Testis (tissue), 3 donors: Measurements from ENCODE around the gene SLC4A3. TPM values are rescaled to one million over a fixed set of nuclear protein-coding genes. Genes with fewer than 3 reads are reported as not detected.
"Not testable (repeated sequence)": the region's sequence is repeated elsewhere in the genome, so short reads cannot be mapped to it uniquely, and the experiment has no call there.

Experiments used
- DNase-seq: peaks from one replicate; pipeline ENCODE4 v3.0.0-alpha.2; 2019
- H3K27ac ChIP-seq, 2 donors: fragments of 200-600 bp; sonication (generic); one replicate each; pipeline ENCODE4 v1.5.1; 2019
- H3K27me3 ChIP-seq: fragments of 200-600 bp; sonication (generic); one replicate; pipeline ENCODE4 v1.5.1; 2019
- H3K36me3 ChIP-seq: fragments of 200-600 bp; sonication (generic); one replicate; pipeline ENCODE4 v1.5.1; 2017; ENCODE audit warnings: low read depth; ENCODE audit errors: missing control alignments
- H3K4me1 ChIP-seq: fragments of 200-600 bp; sonication (generic); one replicate; pipeline ENCODE4 v1.5.1; 2019
- H3K4me3 ChIP-seq, 2 donors: fragments of 200-600 bp; sonication (generic); one replicate each; pipeline ENCODE4 v1.5.1; 2017 to 2019
- H3K9me3 ChIP-seq: fragments of 200-600 bp; sonication (generic); one replicate; pipeline ENCODE4 v1.5.1; 2017
- POLR2A ChIP-seq: fragments of 450-650 bp; IDR thresholded peaks from one replicate; pipeline ENCODE4 v1.6.1; 2017; ENCODE audit warnings: antibody characterized with exemption, mild to moderate bottlenecking, moderate library complexity
- WGBS, 2 donors: methylation state at CpG; one replicate each; pipeline ENCODE4 v1.1.5; 2018; 5-methylcytosine and 5-hydroxymethylcytosine counted together
- intact Hi-C: fragments of 100-400 bp; cut with DNase I; formaldehyde crosslinking; loops from one replicate; pipeline ENCODE4 v1.15.1; 2023; ENCODE audit warnings: low total_unique reads
- polyA plus RNA-seq: library from polyadenylated mRNA; stranded (reverse); fragments of 350-450 nt; fragmentation: Illumina TruSeq; extraction: RNeasy Lipid Tissue Mini Kit (QIAGEN cat#74804); gene quantifications from one replicate; pipeline ENCODE4 v1.2.3, GENCODE V29; 2014; ENCODE audit warnings: low read depth, low replicate concordance; ENCODE audit not compliant: insufficient read depth
- total RNA-seq, 2 donors: library from RNA; depleted of rRNA; stranded (reverse); fragments of >200 nt; gene quantifications; one replicate each; pipeline ENCODE4 v1.2.3, GENCODE V29; 2016
- TF ChIP-seq, protein P1 (sequence below), 3 experiments: fragments of 450-650 bp in 2 of 3; fragments of 200-600 bp in 1 of 3; sonication (generic) in 1 of 3; IDR thresholded peaks; one replicate each; pipeline ENCODE4 v1.5.1; 2016 to 2019; ENCODE audit warnings: antibody characterized with exemption in 3 of 3, mild to moderate bottlenecking in 2 of 3, moderate library complexity in 1 of 3

SLC4A3 gene
- total and polyA plus RNA-seq, 3 donors from 2014 or later: 15.1 to 44.3 (median 31.3) TPM

DNA sequence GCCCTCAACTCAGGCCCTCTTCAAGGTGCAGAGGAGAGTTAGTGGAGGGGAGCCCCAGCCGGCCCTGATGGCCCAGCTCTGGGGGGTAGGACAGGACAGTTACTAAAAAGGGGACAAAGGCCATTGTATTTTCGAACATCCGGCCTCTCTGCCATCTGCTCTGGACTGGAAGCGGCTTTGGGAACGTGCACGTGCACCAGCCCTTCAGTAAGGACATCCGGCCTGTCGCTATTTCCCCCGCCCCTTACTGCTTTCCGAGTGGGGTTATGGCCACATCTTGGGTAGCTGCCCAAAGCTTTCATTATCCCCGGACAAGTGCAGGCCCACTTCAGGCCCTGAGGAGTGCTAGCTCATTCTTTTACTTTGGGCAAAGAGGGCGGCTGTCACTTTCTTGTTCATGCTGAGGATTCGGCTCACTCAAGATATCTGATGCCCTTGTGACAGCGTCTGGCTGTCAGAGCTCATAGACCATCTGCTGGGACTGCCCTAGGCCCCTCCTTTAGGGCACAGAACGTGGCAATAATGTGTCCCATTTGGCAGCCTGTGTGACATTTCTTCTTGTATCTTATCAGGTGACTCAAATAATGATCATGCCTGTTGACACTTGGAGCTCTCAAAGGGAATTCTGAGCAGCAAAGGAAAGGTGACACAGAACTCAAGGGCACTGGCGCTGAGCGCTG, 17.5 kb downstream of the SLC4A3 start:
- Histone ChIP-seq H3K27ac (no peak overlapping the region), H3K4me1 (peaks cover 45% of the 10 kb centered on the region), H3K36me3 (no peaks in the 10 kb centered on the region), H3K9me3 (no peaks in the 10 kb centered on the region), H3K27me3 (no peaks in the 10 kb centered on the region), H3K4me3 (no peak overlapping the region)
- WGBS, 2 donors: 49 to 61% methylated on average over 17 of the region's 17 CpGs
- DNase-seq: no peak
- intact Hi-C loops: loop anchor here (5.0 kb wide), 1 partner anchor 243 kb away; no protein-coding TSS in a partner anchor
- TF ChIP-seq POLR2A: no peak

DNA sequence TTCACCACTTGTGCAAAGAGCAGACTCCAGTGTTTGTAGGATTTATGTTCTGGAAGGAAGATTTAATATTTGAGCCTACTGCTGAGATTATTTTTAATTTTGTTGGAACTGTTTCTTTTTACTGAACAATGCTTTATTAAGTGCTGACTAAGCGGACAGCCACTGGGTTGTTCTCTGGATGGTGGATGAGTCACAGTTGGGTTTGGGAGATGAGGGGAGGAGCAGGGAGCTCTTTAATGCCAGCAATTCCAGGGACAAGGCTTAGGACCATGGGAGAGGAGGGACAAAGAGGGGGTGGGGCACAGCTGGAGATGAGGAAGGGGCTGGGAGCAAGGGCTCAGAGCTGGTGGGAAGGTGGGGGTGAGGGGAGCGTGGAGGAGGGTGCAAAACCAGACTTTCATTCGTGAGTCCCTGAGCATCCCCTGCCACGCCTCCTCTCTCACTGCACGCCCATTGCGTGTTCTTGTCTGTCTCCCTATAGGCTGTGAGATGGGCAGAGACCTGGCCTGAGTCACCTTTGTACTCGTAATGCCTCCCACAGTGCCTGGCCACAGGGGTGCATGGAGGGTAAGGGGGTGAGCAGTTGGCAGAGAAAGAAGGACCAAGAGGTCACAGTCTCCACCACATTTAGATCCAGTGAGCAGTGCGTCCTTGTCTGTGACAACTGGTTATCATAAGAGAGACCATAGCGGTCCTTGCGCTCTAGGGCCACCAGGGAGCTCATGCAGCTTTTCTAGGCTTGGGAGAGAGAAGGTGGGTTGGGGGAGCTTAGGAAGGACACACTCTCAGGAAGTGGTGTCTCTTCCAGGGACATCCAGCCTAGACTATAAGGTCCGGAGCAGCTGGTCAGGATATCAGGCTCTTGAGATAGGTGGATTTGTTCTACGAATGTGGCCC, 18.4 kb downstream of the SLC4A3 start:
- Histone ChIP-seq H3K27ac (no peak overlapping the region), H3K9me3 (no peaks in the 10 kb centered on the region), H3K4me3 (no peak overlapping the region), H3K4me1 (peaks cover 45% of the 10 kb centered on the region), H3K36me3 (no peaks in the 10 kb centered on the region), H3K27me3 (no peaks in the 10 kb centered on the region)
- WGBS, 2 donors: 79 to 84% methylated on average over 12 of the region's 12 CpGs
- no peak for DNase-seq
- intact Hi-C loops: no loop called here
- no peak for TF ChIP-seq POLR2A

- WGBS, 2 donors: 73 to 94% methylated on average over 2 of the region's 2 CpGs
- DNase-seq: no peak
- Histone ChIP-seq H3K4me3 (no peak overlapping the region), H3K36me3 (no peaks in the 10 kb centered on the region), H3K9me3 (no peaks in the 10 kb centered on the region), H3K27ac (no peak overlapping the region), H3K27me3 (no peaks in the 10 kb centered on the region), H3K4me1 (peaks cover 29% of the 10 kb centered on the region)
- intact Hi-C loops: no loop called here
- TF ChIP-seq, protein P1, sequence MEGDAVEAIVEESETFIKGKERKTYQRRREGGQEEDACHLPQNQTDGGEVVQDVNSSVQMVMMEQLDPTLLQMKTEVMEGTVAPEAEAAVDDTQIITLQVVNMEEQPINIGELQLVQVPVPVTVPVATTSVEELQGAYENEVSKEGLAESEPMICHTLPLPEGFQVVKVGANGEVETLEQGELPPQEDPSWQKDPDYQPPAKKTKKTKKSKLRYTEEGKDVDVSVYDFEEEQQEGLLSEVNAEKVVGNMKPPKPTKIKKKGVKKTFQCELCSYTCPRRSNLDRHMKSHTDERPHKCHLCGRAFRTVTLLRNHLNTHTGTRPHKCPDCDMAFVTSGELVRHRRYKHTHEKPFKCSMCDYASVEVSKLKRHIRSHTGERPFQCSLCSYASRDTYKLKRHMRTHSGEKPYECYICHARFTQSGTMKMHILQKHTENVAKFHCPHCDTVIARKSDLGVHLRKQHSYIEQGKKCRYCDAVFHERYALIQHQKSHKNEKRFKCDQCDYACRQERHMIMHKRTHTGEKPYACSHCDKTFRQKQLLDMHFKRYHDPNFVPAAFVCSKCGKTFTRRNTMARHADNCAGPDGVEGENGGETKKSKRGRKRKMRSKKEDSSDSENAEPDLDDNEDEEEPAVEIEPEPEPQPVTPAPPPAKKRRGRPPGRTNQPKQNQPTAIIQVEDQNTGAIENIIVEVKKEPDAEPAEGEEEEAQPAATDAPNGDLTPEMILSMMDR (IDR thresholded peaks at IDR 0.05): no peak
- TF ChIP-seq POLR2A: no peak
Measured at GRCh38 chr2:219648176-219648575, 20.7 kb downstream of the SLC4A3 start.

- no peak for TF ChIP-seq POLR2A
- TF ChIP-seq, protein P1 (IDR thresholded peaks at IDR 0.05): no peak
- H3K36me3 ChIP-seq: no peaks in the 10 kb centered on the region
- no peaks in the 10 kb centered on the region for H3K9me3 ChIP-seq
- no peaks in the 10 kb centered on the region for H3K27me3 ChIP-seq
- no peak overlapping the region for H3K27ac ChIP-seq
- H3K4me1 ChIP-seq: peaks cover 21% of the 10 kb centered on the region
- intact Hi-C loops: no loop called here
- WGBS, 2 donors: 88 to 90% methylated on average over 4 of the region's 4 CpGs
- no peak overlapping the region for H3K4me3 ChIP-seq
- no peak for DNase-seq
Measured at GRCh38 chr2:219648963-219649362, 21.5 kb downstream of the SLC4A3 start.

GRCh38 chr2:219650426-219651248, 23.2 kb downstream of the SLC4A3 start:
- Histone ChIP-seq H3K36me3 (no peaks in the 10 kb centered on the region), H3K9me3 (no peaks in the 10 kb centered on the region), H3K4me3 (no peak overlapping the region), H3K27me3 (no peaks in the 10 kb centered on the region), H3K4me1 (peaks cover 5% of the 10 kb centered on the region), H3K27ac (no peak overlapping the region)
- WGBS, 2 donors: 57 to 71% methylated on average over 6 to 8 of the region's 8 CpGs
- intact Hi-C loops: no loop called here
- DNase-seq: no peak
- TF ChIP-seq, protein P1 (IDR thresholded peaks at IDR 0.05): no peak
- TF ChIP-seq POLR2A: no peak

GRCh38 chr2:219651656-219652055, 24.2 kb downstream of the SLC4A3 start:
- 79 to 80% methylated on average over 6 of the region's 6 CpGs for WGBS, 2 donors
- H3K27ac ChIP-seq, DNase-seq, H3K4me3 ChIP-seq, H3K36me3 ChIP-seq, intact Hi-C loops, H3K4me1 ChIP-seq, H3K9me3 ChIP-seq, H3K27me3 ChIP-seq: not testable (repeated sequence)
